HepG2 (cell line): ENCODE measurements around the gene CBX2. TPM values are rescaled to one million over a fixed set of nuclear protein-coding genes. Genes with fewer than 3 reads are reported as not detected.

Experiments used
- AGO2 ChIP-seq: fragments of 200-400 bp; formaldehyde crosslinking; optimal IDR thresholded peaks from 2 replicates; pipeline ENCODE3; 2017; ENCODE audit warnings: mild to moderate bottlenecking, low read depth, low read length, moderate library complexity
- ATF7 ChIP-seq, 2 experiments: fragments of 450-650 bp in 1 of 2; sonication (generic) in 1 of 2; formaldehyde crosslinking in 1 of 2; IDR thresholded peaks; 2 replicates each; pipeline versions ENCODE4 v1.4.0 to v1.6.1; 2016 to 2020; ENCODE audit warnings: antibody characterized with exemption in 1 of 2, mild to moderate bottlenecking in 1 of 2, missing genetic modification reagents in 1 of 2
- FIP1L1 ChIP-seq: fragments of 200-400 bp; formaldehyde crosslinking; IDR thresholded peaks from 2 replicates; pipeline ENCODE4 v1.6.1; 2018; ENCODE audit warnings: low read depth, mild to moderate bottlenecking, low read length, moderate library complexity, borderline replicate concordance; ENCODE audit not compliant: insufficient read depth
- HDAC6 ChIP-seq: fragments of 200-600 bp; sonication (generic); IDR thresholded peaks from 2 replicates; pipeline ENCODE4 v1.7.0; 2017; ENCODE audit warnings: mild to moderate bottlenecking, antibody characterized with exemption, low read length, low read depth
- KAT7 ChIP-seq: IDR thresholded peaks from 2 replicates; pipeline ENCODE4 v1.6.1; 2018; ENCODE audit warnings: borderline replicate concordance, missing compliant biosample characterization
- ZBTB21 ChIP-seq: sonication (generic); formaldehyde crosslinking; IDR thresholded peaks from 2 replicates; pipeline ENCODE4 v1.4.0; 2020; ENCODE audit warnings: missing genetic modification reagents
- ZBTB7B ChIP-seq: sonication (generic); formaldehyde crosslinking; IDR thresholded peaks from 2 replicates; pipeline ENCODE4 v1.4.0; 2020; ENCODE audit warnings: missing genetic modification reagents
- ZNF558 ChIP-seq: sonication (generic); formaldehyde crosslinking; IDR thresholded peaks from 2 replicates; pipeline ENCODE4 v1.9.0; 2022; ENCODE audit warnings: mild to moderate bottlenecking, missing genetic modification reagents, borderline replicate concordance
- ZSCAN31 ChIP-seq: sonication (generic); formaldehyde crosslinking; IDR thresholded peaks from 2 replicates; pipeline ENCODE4 v1.5.0; 2020; ENCODE audit warnings: low read depth, mild to moderate bottlenecking, missing genetic modification reagents
- polyA plus RNA-seq, 8 experiments: library from polyadenylated mRNA; depleted of rRNA in 3 of 8; stranded (reverse) in 7 of 8; unstranded in 1 of 8; fragments of >200 nt; fragmentation: Illumina TruSeq in 4 of 8; extraction: Trizol in 4 of 8; gene quantifications; 2 replicates each; pipeline versions ENCODE4 v1.2.1 to v1.2.3, GENCODE V29; 2011 to 2016; ENCODE audit warnings: low read depth in 4 of 8, missing spikeins in 1 of 8, mixed read lengths in 1 of 8; ENCODE audit not compliant: insufficient read depth in 1 of 8
- total RNA-seq, 5 experiments: library from RNA; depleted of rRNA; stranded (reverse); fragments of >200 nt; fragmentation: Illumina TruSeq; extraction: Trizol; gene quantifications; 2 replicates each; pipeline ENCODE4 v1.2.3, GENCODE V29; 2016; ENCODE audit warnings: low read depth in 1 of 5
- TF ChIP-seq, protein P1 (sequence below): IDR thresholded peaks from 2 replicates; pipeline ENCODE4 v1.6.1; 2016; ENCODE audit warnings: missing genetic modification reagents, missing compliant biosample characterization
- TF ChIP-seq, protein P2 (sequence below): sonication (generic); formaldehyde crosslinking; IDR thresholded peaks from 2 replicates; pipeline ENCODE4 v1.4.0; 2020; ENCODE audit warnings: mild to moderate bottlenecking, missing genetic modification reagents
- TF ChIP-seq, protein P3 (sequence below): sonication (generic); formaldehyde crosslinking; IDR thresholded peaks from 2 replicates; pipeline ENCODE4 v1.5.1; 2020; ENCODE audit warnings: missing genetic modification reagents, mild to moderate bottlenecking, borderline replicate concordance
- TF ChIP-seq, protein P4 (sequence below): sonication (generic); formaldehyde crosslinking; IDR thresholded peaks from 2 replicates; pipeline ENCODE4 v1.9.0; 2021; ENCODE audit warnings: missing genetic modification reagents, mild to moderate bottlenecking, borderline replicate concordance

CBX2 gene
- total and polyA plus RNA-seq, 2 of the 13 experiments (the other 11 are each of a cell fraction or from before 2014, with no cell fraction given) = 14.5 to 31.1 TPM

DNA sequence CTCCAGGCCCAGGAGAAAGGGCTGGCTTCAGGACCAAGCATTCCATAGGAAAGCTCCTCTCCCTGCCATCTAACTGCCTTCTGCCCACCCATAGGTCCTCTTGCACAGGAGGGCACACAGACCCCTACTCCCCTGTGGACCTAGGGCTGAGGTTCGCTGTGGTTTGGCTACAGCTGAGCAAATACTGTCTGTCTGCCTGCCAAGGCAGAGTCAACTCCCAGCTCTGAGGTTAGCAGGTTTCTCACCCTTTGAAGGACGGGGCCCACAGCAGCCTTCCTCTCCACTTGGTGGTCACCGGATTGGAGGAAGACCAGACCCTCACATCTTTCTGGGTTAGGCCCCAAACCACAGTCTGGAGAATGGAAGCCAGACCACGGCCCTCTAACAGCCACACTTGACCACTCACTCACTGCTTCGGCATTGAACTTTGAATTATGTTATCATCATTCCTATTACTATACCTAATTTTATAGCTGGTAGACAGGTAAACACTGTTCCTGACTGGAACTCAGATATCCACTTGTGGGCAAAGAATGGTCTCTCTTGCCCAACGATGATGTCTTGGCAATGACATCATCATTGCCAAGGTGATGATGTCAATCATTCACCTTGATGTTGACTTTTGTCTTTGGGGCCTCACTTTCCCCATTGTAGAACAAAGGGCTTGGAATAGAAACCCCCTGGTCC lies 47.1 kb downstream of the CBX2 start (continued):
- TF ChIP-seq, protein P1, sequence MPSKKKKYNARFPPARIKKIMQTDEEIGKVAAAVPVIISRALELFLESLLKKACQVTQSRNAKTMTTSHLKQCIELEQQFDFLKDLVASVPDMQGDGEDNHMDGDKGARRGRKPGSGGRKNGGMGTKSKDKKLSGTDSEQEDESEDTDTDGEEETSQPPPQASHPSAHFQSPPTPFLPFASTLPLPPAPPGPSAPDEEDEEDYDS = no peak
- TF ChIP-seq ATF7 (IDR thresholded peaks at IDR 0.05) (peak; percentile 97), ATF7 (CRISPR knock-in tag; IDR thresholded peaks at IDR 0.05) (no peak), ZBTB21 (CRISPR knock-in tag) (peak; percentile 82; the same call in 1 of the 2 replicates), HDAC6 (no peak), ZSCAN31 (no peak), KAT7 (CRISPR knock-in tag) (no peak), FIP1L1 (no peak), ZNF558 (CRISPR knock-in tag) (no peak), ZBTB7B (0 out of 2 replicates have a peak, but pooled peaks have one; percentile 52), AGO2 (no peak)
- TF ChIP-seq, protein P2, sequence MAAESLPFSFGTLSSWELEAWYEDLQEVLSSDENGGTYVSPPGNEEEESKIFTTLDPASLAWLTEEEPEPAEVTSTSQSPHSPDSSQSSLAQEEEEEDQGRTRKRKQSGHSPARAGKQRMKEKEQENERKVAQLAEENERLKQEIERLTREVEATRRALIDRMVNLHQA (CRISPR knock-in tag) = no peak
- TF ChIP-seq, protein P3, sequence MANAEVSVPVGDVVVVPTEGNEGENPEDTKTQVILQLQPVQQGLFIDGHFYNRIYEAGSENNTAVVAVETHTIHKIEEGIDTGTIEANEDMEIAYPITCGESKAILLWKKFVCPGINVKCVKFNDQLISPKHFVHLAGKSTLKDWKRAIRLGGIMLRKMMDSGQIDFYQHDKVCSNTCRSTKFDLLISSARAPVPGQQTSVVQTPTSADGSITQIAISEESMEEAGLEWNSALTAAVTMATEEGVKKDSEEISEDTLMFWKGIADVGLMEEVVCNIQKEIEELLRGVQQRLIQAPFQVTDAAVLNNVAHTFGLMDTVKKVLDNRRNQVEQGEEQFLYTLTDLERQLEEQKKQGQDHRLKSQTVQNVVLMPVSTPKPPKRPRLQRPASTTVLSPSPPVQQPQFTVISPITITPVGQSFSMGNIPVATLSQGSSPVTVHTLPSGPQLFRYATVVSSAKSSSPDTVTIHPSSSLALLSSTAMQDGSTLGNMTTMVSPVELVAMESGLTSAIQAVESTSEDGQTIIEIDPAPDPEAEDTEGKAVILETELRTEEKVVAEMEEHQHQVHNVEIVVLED = no peak
- TF ChIP-seq, protein P4, sequence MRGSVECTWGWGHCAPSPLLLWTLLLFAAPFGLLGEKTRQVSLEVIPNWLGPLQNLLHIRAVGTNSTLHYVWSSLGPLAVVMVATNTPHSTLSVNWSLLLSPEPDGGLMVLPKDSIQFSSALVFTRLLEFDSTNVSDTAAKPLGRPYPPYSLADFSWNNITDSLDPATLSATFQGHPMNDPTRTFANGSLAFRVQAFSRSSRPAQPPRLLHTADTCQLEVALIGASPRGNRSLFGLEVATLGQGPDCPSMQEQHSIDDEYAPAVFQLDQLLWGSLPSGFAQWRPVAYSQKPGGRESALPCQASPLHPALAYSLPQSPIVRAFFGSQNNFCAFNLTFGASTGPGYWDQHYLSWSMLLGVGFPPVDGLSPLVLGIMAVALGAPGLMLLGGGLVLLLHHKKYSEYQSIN (CRISPR knock-in tag) = no peak
